Astrocyte of the spinal cord (primary cell): ENCODE results near the gene FSTL5.

Source experiments
- DNase-seq: peaks from one replicate; pipeline ENCODE4 v3.0.0; 2011; ENCODE audit warnings: low read depth, low spot score
- H3K4me3 ChIP-seq: 2 replicates; pipeline ENCODE4 v1.5.1; 2011; ENCODE audit warnings: low read depth, mild to moderate bottlenecking, low read length, moderate library complexity
- in situ Hi-C: cut with HindIII; loops from 2 replicates; pipeline ENCODE4 v1.10.0; 2017; ENCODE audit warnings: low sequenced_read_pairs
- TF ChIP-seq, protein P1 (sequence below): IDR thresholded peaks from 2 replicates; pipeline ENCODE4 v1.5.1; 2012; ENCODE audit warnings: low read depth, mild to moderate bottlenecking, low read length, inconsistent platforms

FSTL5 gene

DNA sequence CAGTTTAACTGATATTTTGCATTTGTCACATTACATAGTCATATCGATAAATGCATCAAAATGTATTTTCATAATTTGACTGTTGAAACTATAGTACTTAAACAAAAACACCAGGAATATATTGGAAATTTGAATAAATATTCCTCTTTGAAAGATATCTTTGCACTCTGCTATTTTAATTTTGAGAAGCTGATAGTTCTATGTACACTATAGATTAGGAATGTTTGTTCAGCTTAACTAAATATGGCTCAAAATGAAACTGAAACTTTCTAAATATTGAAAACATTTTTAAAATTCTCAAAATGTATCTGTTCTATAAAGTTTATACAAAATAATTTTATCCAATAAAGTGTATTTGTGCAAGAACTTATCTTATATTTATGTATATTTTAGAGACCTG is 510.1 kb downstream of the FSTL5 start:
- H3K4me3 ChIP-seq = no peak overlapping the region
- in situ Hi-C loops = no loop called here
- TF ChIP-seq, protein P1, sequence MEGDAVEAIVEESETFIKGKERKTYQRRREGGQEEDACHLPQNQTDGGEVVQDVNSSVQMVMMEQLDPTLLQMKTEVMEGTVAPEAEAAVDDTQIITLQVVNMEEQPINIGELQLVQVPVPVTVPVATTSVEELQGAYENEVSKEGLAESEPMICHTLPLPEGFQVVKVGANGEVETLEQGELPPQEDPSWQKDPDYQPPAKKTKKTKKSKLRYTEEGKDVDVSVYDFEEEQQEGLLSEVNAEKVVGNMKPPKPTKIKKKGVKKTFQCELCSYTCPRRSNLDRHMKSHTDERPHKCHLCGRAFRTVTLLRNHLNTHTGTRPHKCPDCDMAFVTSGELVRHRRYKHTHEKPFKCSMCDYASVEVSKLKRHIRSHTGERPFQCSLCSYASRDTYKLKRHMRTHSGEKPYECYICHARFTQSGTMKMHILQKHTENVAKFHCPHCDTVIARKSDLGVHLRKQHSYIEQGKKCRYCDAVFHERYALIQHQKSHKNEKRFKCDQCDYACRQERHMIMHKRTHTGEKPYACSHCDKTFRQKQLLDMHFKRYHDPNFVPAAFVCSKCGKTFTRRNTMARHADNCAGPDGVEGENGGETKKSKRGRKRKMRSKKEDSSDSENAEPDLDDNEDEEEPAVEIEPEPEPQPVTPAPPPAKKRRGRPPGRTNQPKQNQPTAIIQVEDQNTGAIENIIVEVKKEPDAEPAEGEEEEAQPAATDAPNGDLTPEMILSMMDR = no peak
- no peak for DNase-seq

- H3K4me3 ChIP-seq = no peak overlapping the region
- TF ChIP-seq, protein P1 = no peak
- DNase-seq = no peak
- in situ Hi-C loops = no loop called here
Measured at GRCh38 chr4:161651586-161651985, 512.2 kb downstream of the FSTL5 start.

- DNase-seq = no peak
- in situ Hi-C loops = no loop called here
- TF ChIP-seq, protein P1 = no peak
- no peak overlapping the region for H3K4me3 ChIP-seq
Measured at GRCh38 chr4:161650812-161651211, 513.0 kb downstream of the FSTL5 start.

GRCh38 chr4:161647757-161648156 is 516.0 kb downstream of the FSTL5 start:
- TF ChIP-seq, protein P1 = no peak
- in situ Hi-C loops = no loop called here
- no peak for DNase-seq
- H3K4me3 ChIP-seq = no peak overlapping the region

GRCh38 chr4:161642708-161643107 is 521.1 kb downstream of the FSTL5 start:
- peak; percentile 13 for DNase-seq
- TF ChIP-seq, protein P1 = peak; percentile 7
- in situ Hi-C loops = no loop called here
- H3K4me3 ChIP-seq = no peak overlapping the region

DNA sequence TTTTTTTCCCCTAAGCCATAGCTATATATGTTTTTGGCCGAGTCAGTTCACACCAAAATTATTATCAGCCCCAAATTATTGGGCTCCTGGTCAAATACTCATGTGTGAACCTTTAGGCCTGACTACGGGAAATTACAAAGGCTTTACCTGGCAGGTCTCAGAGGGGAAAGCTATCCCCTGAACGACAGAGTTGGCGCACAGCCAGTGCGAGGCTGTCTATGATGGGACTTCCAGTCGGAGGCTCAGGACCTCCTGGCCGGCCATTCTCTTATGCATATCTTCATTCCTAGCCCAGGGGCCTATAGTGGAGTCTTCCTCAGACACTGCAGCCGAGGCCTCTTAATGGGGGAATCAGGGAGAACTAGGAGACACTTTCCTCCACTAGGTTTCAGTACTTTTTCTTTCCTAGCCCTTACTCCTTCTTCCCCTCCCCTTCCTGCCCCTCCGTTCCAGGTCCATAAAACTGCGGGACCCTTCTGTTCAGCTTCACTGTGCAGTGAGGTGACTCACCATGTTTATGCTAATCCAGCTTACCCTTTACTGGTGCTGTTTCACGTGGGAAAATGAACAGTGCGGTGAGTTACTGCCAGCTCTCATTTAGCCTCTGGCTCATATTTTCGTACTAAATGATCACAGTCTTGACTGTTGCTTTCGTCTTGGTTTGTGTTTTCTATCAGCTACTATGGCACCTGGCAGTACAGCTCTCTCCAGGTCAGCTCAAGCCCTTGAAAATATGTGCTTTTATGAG is 533.9 kb downstream of the FSTL5 start:
- in situ Hi-C loops = no loop called here
- TF ChIP-seq, protein P1 = no peak
- peak; percentile 19 for DNase-seq
- H3K4me3 ChIP-seq = no peak overlapping the region
